Tibial nerve (tissue), 4 donors: Measurements from ENCODE around the gene CACNA1I. TPM values are rescaled to one million over a fixed set of nuclear protein-coding genes. Genes with fewer than 3 reads are reported as not detected.

Experiments
- DNase-seq, 2 donors: peaks; one replicate each; pipeline ENCODE4 v3.0.0-alpha.2; 2019; ENCODE audit warnings: low spot score in 2 of 2
- H3K27ac ChIP-seq, 4 donors: fragments of 200-600 bp; sonication (generic) in 3 of 4; one replicate each; pipeline ENCODE4 v1.5.1; 2017 to 2019; ENCODE audit warnings: mild to moderate bottlenecking in 1 of 4
- H3K27me3 ChIP-seq, 2 donors: fragments of 200-600 bp; sonication (generic) in 1 of 2; one replicate each; pipeline versions ENCODE4 v1.5.1 to v1.6.0; 2017 to 2019
- H3K36me3 ChIP-seq, 3 donors: fragments of 200-600 bp; sonication (generic); one replicate each; pipeline ENCODE4 v1.5.1; 2018 to 2019
- H3K4me1 ChIP-seq, 4 donors: fragments of 200-600 bp; sonication (generic) in 3 of 4; one replicate each; pipeline ENCODE4 v1.5.1; 2017 to 2019
- H3K4me3 ChIP-seq, 4 donors: fragments of 200-600 bp; sonication (generic) in 3 of 4; one replicate each; pipeline ENCODE4 v1.5.1; 2017 to 2019; ENCODE audit warnings: mild to moderate bottlenecking in 1 of 4, moderate library complexity in 1 of 4
- H3K9me3 ChIP-seq, 4 donors: fragments of 200-600 bp; sonication (generic) in 3 of 4; one replicate each; pipeline ENCODE4 v1.5.1; 2017 to 2019
- EP300 ChIP-seq, 2 donors: sonication (generic); formaldehyde crosslinking; IDR thresholded peaks; one replicate each; pipeline ENCODE4 v1.6.1; 2017; ENCODE audit warnings: antibody characterized with exemption in 2 of 2, mild to moderate bottlenecking in 1 of 2
- POLR2A ChIP-seq, 2 donors: fragments of 450-650 bp; IDR thresholded peaks; one replicate each; pipeline ENCODE4 v1.6.1; 2017; ENCODE audit warnings: antibody characterized with exemption in 2 of 2, mild to moderate bottlenecking in 2 of 2, moderate library complexity in 2 of 2
- WGBS, 2 donors: methylation state at CpG; one replicate each; pipeline ENCODE4 v1.1.5; 2018; 5-methylcytosine and 5-hydroxymethylcytosine counted together
- total RNA-seq, 4 donors: library from RNA; depleted of rRNA; stranded (reverse); fragments of >200 nt; gene quantifications; one replicate each; pipeline ENCODE4 v1.1.0, GENCODE V29; 2016
- TF ChIP-seq, protein P1 (sequence below), 5 experiments: fragments of 200-600 bp in 3 of 5; fragments of 450-650 bp in 2 of 5; sonication (generic) in 3 of 5; IDR thresholded peaks; one replicate each; pipeline ENCODE4 v1.5.1; 2016 to 2019; ENCODE audit warnings: antibody characterized with exemption in 5 of 5, mild to moderate bottlenecking in 3 of 5, moderate library complexity in 2 of 5

The CACNA1I gene
- total RNA-seq, 4 donors from 2014 or later: 0.42 to 0.78 (median 0.52) TPM

DNA sequence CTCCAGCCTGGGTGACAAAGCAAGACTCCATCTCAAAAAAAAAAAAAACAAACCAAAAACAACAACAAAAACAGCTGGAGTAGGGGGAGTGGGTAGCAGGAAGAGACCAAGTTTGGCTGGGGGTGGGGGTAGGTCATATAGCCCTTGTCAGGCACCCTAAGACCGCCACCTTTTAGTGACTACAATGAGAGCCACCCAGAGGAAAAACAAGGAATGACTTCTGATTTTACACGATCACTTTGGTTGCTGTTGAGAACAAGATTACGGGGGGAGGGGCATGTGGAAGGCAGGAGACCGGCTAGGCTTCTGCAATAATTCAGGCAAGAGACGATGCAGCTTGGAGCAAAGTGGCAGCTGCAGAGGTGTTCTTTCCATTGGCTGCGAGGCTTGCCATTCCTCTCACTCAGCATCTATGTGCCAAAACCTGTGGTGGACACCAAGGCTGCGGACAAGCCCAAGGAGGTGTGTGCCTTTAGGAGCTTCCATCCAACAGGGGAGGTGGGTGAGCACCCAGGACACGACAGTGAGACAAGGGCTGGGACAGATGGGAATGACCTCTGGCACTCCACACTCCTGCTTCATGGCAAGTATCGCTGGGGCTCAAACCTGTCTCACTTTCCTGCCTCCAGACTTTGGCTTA lies 39.7 kb upstream of the CACNA1I start:
- 41 to 43% methylated on average over 9 of the region's 9 CpGs for WGBS, 2 donors
- H3K4me3 ChIP-seq: no peak overlapping the region
- peaks cover 0 to 83% (median 52%) of the 10 kb centered on the region in 4 donors for H3K4me1 ChIP-seq
- no peaks in the 10 kb centered on the region for H3K9me3 ChIP-seq
- peaks cover 0 to 20% (median 0%) of the 10 kb centered on the region in 3 donors for H3K36me3 ChIP-seq
- TF ChIP-seq, protein P1, sequence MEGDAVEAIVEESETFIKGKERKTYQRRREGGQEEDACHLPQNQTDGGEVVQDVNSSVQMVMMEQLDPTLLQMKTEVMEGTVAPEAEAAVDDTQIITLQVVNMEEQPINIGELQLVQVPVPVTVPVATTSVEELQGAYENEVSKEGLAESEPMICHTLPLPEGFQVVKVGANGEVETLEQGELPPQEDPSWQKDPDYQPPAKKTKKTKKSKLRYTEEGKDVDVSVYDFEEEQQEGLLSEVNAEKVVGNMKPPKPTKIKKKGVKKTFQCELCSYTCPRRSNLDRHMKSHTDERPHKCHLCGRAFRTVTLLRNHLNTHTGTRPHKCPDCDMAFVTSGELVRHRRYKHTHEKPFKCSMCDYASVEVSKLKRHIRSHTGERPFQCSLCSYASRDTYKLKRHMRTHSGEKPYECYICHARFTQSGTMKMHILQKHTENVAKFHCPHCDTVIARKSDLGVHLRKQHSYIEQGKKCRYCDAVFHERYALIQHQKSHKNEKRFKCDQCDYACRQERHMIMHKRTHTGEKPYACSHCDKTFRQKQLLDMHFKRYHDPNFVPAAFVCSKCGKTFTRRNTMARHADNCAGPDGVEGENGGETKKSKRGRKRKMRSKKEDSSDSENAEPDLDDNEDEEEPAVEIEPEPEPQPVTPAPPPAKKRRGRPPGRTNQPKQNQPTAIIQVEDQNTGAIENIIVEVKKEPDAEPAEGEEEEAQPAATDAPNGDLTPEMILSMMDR (IDR thresholded peaks at IDR 0.05): no peak
- TF ChIP-seq POLR2A (IDR thresholded peaks at IDR 0.05) (no peak), EP300 (IDR thresholded peaks at IDR 0.05) (no peak)
- H3K27me3 ChIP-seq: no peaks in the 10 kb centered on the region
- peak overlapping the region in 1 of 4 donors; percentile 96 for H3K27ac ChIP-seq
- no peak for DNase-seq

DNA sequence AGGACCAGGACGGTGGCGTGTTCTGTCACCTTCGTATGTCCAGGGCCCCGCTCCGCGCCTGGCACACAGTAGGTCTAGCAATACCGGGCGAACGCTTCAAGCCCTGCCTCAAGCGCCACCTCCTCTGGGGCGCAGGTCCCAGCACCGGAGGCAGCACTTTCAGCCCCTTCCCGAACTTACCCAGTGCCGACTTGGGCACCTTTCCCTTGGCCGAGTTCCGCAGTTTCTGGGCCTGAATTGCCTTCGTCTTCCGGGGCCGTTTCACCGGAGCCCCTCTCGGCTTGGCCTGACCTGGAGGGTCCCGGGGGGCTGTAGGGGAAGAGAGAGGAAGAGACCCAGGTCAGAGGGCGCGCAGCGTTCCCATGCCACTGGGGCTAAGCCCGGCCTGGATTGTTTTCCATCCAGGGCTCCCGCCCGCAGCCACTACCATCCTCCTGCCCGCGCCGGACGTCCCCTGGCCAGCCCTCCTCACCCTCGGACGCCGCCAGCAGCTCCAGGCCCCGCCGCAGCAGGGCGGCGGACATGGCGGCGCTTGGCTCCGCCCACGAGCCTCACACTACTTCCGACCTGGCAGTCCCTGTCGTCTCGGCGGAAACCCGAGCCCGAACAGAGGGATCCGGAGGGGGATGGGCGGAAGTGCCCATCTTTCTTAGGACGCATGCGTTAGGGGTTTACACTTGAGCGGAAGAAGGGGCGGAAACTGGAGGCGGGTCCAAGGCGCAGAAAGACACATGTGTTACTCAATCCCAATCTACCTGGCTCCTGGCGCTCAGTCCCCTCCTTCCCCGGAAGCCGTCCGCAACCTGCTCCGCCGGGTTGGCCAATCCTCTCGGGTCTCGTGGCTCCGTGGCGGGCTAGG lies 38.1 kb upstream of the CACNA1I start, which contains the start of gene RPS19BP1:
TSS of gene RPS19BP1 (minus strand) at position 534 of the 859 bp plus-strand sequence. CDS start at position 524, 10 bp downstream.
- peak; percentile 99 for DNase-seq
- TF ChIP-seq POLR2A (IDR thresholded peaks at IDR 0.05) (peak; percentile 62 to 86), EP300 (IDR thresholded peaks at IDR 0.05) (peak; percentile 95 to 97)
- TF ChIP-seq, protein P1 (IDR thresholded peaks at IDR 0.05): peak in 2 of 5 experiments; percentile 32 to 34
- Histone ChIP-seq H3K4me1 (peaks cover 0 to 69% (median 48%) of the 10 kb centered on the region in 4 donors), H3K9me3 (no peaks in the 10 kb centered on the region), H3K4me3 (peak within 1 kb of the TSS; percentile 73 to 91 (median 89)), H3K36me3 (peaks cover 0 to 20% (median 0%) of the 10 kb centered on the region in 3 donors), H3K27me3 (no peaks in the 10 kb centered on the region), H3K27ac (peak within 1 kb of the TSS; percentile 84 to 96 (median 92))
- 1% methylated on average over 66 to 67 of the region's 67 CpGs for WGBS, 2 donors

DNA sequence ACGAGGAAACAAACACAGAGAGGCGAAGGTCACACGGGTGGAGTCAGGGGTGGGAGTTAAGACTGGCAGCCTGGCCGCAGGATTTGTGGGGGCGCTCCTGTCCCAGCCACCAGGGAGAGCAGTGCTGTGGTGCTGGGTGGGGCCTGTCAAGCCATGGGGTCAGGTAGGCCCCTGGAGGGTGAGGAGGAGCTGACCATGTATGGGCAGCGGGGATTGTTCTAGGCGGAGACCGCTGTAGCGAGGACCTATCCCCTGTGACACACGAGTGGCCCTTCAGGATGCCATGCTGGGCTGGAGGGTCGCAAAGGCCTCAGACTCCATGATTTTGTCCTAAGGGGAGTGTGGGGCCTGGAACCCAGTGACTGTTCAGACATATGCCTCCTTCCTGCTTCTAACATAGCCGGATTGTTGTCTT lies 36.5 kb upstream of the CACNA1I start:
- Histone ChIP-seq H3K36me3 (peaks cover 0 to 8% (median 0%) of the 10 kb centered on the region in 3 donors), H3K9me3 (no peaks in the 10 kb centered on the region), H3K4me3 (no peak overlapping the region), H3K27me3 (no peaks in the 10 kb centered on the region), H3K4me1 (peaks cover 0 to 52% (median 32%) of the 10 kb centered on the region in 4 donors), H3K27ac (peak overlapping the region; percentile 55 to 96 (median 74))
- TF ChIP-seq, protein P1 (IDR thresholded peaks at IDR 0.05): no peak
- 71 to 75% methylated on average over 12 of the region's 12 CpGs for WGBS, 2 donors
- DNase-seq: no peak

DNA sequence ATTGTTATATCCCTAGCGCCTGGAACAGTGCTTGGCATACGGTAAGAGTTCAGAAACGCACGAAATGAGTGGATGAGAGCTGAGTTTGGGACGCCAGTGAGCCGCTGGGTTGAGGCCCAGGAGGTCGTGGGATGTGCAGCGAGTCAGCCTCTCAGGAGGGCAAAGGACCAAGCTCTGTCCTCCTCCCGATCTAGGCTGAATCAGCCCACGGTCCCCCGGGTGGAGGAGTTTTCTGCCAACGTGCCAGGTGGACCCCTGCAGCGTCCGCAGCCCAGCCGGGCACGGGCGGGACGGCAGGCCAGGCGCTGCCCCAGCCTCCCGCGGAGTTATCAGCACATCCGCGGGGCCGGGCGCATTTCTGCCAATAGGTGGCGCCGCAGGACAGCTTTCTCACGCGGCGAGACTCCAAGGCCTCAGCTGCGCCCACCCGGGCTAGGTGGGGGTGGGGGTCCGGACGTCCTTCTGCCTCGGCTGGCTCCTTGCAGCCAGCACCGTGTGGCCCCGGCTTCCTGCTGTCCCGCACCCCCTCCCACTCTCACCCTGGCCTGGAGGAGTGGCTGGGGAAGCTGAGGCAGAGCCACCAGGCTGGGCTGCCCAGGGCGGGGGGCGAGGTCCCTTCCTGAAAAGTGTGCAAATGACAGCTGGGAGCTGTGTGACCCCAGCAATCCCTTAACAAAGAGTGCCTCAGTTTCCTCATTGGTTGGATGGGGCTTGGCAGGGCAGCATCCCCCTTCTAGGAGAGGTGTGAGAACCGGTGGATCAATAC lies 35.8 kb upstream of the CACNA1I start:
- 10 to 14% methylated on average over 22 to 31 of the region's 41 CpGs for WGBS, 2 donors
- Histone ChIP-seq H3K36me3 (peaks cover 0 to 7% (median 0%) of the 10 kb centered on the region in 3 donors), H3K4me3 (peak overlapping the region in 3 of 4 donors; percentile 8 to 14 (median 8)), H3K9me3 (no peaks in the 10 kb centered on the region), H3K27me3 (no peaks in the 10 kb centered on the region), H3K4me1 (peaks cover 0 to 45% (median 25%) of the 10 kb centered on the region in 4 donors), H3K27ac (peak overlapping the region; percentile 55 to 96 (median 74))
- peak; percentile 83 to 91 for DNase-seq
- TF ChIP-seq EP300 (IDR thresholded peaks at IDR 0.05) (peak in 1 of 2 donors; percentile 25), POLR2A (IDR thresholded peaks at IDR 0.05) (no peak)
- TF ChIP-seq, protein P1 (IDR thresholded peaks at IDR 0.05): peak; percentile 93 to 99 (median 99)
